NOMO-1 treated with dmso at 0.1 percent for 144 hours (cell line): ENCODE measurements around the gene ELMO3.

Experiments
- DNase-seq: peaks from one replicate; lab custom pipeline; 2025; ENCODE audit not compliant: unreplicated experiment; lab: John Stamatoyannopoulos, UW

The ELMO3 gene

DNA sequence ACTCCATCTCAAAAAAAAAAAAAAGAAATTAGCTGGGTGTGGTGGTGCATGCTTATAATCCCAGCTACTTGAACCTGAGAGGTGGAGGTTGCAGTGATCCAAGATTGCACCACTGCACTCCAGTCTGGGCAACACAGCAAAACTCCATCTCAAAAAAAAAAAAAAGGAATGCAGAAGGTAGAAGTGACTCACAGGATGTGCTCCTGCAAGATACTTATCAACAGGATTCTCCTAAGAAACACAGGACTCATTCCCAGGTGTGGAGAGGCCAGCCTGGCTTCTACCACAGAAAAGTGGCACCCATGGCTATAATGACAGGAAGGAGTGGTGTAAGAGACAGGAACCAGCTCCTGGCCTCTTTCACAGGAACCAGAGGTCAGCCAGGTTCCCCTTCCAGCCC, 13.8 kb downstream of the ELMO3 start:
- DNase-seq = no peak

DNA sequence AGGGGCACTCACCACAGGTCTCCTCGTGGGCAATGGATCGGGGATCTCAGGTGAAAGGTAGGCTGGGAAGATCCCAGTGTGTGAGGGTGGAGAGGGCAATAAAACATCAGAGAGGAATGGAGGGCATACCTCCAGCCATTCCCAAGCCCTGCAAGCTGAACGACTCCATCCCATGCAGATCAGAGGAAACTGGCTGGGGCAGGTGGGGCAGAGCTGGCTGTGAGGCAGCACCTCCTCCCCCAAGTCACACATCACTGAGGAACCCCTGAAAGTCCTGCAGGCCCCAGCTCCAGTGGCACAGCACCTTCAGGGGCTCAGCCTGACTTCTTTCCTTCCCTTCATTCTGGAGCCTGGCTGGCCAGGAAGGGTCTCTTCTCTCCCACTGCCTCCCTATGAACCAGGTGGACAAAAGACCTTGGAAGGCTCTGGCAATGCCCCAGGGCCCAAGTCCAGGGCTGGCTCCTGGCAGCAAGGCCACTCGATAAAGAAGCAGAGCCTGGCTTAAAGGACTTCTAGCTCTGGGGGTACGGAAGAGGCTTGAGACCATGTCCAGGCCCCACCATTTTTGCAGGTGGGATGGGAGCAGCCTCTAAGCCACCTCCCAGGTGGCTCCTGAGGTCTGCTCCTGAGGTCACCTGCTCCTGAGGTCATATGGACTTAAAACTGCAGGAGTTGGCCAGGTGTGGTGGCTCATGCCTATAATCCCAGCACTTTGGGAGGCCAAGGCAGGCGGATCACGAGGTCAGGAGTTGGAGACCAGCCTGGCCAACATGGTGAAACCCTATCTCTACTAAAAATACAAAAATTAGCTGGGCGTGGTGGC, 14.5 kb downstream of the ELMO3 start:
- DNase-seq = no peak

DNA sequence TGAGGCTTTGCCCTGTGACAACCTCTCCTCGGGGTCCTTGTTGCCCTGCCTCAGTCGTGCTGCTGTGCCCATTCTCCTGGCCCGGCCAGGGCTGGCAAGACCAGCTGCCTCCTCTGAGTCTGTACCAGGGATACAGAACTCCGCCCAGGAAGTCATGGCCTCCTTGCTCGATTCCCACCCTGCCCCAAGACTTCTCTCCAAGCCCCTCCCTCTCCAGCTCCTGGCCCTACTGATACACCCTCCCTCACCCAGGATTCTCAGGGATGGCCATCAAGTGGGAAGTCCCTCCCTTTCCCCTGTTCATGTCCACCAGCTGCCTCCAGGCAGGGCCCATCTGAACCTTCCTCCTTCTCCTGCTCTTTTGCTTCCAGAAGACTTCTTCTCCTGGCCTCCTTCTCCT, 16.8 kb downstream of the ELMO3 start:
- no peak for DNase-seq

DNA sequence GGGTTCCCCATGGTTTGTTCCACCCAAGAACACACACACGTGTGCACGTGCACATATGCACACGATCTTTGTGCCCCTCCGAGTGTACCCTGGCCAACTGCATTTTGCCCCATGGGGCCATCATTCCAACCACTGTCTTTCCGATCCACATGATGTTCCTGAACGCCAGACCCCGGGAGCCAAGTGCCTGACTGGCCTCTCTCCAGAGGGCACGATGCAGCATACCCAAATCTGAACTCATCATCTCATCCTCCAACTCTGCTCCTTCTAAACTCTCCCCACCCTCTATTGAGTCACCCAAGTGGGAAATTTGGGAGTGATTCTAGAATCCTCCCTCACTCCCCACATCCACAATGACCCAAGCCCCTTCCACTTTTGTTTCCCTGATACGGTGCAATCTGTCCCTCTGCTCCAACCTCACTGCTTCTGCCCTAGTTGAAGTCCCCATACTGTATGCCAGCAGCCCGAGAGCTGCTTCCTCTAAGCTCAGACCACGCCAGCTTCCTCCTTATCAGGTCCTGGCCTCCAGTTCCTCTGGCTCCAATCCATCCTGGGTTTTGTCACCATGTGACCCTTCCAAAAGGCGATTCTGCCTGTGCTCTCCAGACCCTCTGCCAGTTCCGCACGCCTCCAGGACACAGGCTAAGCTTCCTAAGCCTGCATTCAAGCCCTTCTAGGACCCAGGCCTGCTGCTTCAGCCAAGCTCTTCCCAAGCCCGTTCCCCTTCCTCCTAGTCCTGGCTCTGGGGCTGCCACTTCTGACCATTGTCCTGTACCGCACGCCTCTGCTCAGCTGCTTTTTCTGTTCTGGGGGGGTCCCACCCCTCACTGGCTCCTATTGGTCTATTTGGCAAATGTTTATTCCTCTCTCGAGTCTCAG, 17.9 kb downstream of the ELMO3 start:
- DNase-seq = no peak

DNA sequence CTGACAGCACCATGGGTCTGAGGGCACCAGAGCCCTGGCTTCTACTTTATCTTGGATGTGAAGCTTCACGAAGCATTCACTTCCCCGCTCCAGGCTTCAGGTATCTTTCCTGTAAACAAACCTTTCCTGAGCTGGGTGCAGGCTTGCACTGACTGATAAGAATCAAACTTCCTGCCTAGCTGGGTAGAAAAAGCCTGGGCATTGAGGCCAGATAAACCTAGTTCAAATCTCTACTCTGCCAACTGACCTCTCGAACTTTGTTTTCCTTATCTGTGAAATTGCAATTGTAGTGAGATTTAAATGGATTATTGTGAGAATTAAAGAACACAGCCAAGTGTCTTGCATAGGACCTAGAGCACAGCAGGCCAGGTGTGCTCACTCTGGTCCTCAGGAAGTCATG, 25.1 kb downstream of the ELMO3 start:
- no peak for DNase-seq

DNA sequence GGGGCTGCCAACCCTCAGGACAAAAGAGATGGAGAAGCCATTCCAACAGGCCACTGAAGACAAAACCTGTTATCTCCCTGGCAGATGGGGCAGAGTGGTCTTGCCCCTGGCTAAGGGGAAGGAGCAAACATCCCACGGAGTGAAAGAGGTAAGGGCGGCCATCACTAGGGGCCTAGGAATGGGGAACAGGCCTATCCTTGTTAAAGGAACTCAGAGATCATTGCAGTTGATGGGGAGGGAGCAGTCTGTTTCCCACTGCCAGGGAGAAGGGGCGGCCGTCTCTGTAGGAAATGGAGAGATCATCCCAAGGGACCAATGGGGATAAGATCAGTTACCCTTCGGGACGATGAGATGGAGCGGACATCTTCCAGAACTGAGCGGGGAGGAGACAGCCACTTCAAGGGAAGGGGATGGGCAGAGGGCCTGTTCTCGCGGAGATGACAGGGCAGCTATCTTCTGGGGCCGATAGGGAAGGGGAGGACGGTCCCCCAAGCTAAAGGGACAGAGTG, 27.4 kb downstream of the ELMO3 start:
- DNase-seq = no peak

DNA sequence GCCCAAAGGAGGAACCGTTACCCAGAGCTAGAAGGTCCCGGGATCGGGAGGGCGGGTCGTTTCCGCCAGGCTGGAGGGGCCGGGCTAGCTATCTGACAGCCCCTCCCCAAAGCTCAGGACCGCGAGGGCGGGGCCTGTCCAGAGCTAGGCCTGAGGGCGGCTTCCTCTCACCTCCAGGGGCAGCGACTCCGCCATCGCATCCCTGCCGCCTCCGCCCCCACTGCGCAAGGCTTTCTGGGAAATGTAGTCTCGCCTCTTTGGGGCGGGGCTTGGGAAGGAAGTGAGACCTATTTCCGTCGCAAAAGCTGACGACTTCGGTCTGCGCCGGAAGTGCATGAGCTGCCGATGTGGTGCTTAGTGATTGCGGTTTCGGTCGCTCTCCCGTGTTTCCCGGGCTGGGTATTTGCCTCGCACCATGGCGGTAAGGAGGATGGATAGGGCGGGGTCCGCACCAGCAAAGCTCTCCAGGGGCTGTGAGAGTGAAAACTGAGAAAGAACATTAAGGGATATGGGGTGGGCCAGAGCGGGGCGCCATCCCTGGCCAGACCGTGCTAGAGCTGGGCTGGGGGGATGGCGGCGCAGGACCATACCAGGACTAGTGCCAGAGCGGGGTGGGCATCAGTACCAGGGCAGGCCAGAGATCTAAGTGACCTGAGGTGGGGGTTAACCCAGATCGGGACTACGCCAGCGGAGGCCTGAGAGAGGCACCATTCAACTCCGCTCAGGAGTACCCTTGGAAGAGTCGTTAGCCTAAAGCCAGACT, 28.1 kb downstream of the ELMO3 start, which contains the start of gene TMEM208:
TMEM208 (plus strand) TSS at position 327 of the 763 bp plus-strand sequence; CDS start at position 416, 89 bp downstream.
- peak; percentile 97 for DNase-seq

DNA sequence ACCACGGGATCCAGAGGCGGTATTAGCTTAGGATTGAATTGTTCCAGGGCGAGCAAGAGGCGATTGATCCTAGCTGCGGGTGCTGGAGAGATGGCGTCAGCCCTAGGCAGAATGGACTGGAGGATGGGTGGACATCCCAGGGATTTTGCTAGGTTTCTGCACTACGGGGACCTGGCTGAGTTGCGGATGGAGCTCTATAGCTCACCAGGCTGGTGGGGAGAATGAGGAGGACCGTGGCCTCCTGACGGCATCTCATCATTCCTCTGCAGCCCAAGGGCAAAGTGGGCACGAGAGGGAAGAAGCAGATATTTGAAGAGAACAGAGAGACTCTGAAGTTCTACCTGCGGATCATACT, 28.6 kb downstream of the ELMO3 start:
- no peak for DNase-seq

DNA sequence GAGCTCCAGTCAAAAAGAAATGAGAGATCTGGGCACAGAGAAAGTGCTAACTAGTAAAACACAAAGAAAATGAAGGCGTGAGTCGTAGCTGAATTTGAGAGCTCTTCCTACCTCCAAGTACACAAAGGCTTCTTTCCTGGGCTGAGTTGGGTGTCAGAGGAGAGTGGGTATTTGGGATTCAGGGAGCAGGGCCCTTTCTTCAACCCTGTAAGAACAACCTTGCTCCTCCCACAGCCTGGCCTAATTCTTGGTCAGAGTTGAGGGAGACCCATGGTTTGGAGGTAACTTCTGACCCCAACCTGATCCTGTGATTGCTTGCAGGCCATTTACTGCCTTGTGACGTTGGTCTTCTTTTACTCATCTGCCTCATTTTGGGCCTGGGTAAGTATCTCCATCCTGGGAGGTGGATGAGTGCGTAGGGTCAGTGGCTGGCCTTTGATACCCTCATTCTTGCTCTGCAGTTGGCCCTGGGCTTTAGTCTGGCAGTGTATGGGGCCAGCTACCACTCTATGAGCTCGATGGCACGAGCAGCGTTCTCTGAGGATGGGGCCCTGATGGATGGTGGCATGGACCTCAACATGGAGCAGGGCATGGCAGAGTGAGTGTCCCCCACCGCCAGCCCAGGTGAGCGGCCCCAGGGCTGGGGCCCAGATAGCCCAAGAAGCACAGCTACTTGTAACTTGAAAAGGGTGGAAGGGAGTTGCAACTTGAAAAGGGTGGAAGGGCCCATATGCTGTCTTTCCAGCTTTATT, 29.3 kb downstream of the ELMO3 start:
- no peak for DNase-seq

DNA sequence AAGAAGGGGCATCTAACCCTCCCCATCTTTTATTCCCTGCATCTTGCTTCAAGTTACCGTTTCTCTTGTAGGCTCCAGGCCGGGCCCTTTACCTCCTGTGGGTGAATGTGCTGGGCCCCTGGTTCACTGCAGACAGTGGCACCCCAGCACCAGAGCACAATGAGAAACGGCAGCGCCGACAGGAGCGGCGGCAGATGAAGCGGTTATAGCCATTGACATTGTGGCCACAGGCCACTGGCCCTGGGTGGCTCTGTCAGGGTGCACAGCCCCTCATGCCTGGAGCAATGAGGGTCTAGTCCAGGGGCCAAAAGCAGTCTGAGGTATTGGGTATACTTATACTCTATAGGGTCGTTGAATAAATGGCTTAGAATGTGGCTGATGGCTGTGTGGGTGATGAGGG, 30.0 kb downstream of the ELMO3 start:
- no peak for DNase-seq

DNA sequence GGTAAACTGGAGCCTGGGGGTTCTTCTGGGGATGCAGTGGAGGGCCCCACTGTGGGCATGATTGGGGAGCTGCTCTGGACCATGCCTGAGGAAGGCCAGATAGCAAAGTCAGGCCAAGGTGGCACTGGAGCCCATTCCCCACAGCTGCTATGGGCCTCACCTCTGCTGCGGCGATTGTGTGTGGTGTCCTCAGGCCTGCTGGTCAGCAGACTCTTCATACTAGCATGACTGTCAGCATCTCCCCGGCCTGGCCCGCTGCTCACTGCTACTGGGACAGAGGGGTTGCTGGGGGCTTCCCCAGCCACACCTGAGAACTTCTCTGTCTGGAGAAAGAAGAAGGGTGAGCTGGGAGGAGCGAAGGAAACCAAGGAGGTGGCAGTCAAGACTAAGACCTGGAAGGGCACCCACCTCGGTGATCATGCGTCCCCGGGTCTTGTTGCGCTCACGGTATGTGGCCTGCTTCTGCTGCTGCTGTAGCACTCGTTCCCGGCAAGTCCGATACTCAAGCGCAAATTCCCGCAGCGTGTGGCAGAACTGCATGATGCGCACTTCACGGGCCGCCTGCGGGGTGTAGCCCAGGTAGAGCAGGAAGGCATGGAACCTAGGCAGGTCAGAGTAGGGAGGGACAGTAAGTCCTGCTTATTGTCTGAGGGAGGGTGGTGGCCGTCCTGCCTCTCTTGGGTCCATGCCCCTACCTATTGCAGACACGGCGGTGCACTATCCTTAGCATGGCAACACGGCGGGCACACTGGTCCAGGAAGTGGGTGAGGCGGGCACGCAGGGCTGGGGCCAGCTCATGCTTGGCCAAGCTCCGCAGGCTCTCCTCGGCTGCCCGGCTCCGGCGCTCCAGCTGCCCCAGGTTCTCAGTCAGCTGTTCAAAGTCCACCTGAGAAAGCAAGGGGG, 31.2 kb downstream of the ELMO3 start:
- DNase-seq = no peak

DNA sequence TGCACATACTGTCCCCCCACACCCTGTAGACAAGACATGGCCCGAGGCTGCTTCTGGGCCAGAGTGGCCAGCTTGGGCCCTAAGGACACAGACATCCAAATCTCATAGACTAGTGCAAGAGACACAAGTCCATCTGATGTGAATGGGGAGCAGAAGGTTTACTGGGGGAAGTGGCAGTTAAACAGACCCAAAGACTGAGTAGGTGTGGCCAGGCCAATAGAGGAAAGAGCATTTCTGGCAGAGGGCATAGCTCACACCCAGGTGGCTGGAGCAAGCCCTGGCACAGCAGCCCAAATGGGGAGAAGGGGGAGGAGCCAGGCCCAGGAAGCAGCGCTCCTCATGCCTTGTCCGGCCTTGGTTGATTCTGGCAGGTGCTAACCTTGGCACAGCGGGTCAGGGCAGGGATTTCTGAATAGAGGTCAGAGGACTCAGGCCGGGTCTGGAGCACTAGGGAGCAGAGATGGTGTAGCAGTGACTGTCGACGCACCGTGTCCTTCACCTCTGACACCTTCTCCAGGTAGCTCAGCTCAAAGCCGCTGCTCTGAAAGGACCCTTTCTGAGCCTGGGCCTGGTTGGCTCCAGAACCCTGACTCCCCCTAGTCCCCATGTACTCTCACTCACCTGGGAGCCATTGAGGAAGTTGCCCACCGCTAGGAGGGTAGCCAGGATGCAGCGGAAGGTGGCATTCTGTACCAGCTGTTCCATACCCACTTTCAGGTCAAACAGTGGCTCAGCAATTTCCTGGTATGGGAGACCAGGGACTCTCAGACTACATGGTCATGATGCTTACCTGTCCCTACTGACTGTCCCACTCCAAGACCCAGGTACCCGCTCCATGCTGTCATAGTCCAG, 32.1 kb downstream of the ELMO3 start:
- DNase-seq = no peak

DNA sequence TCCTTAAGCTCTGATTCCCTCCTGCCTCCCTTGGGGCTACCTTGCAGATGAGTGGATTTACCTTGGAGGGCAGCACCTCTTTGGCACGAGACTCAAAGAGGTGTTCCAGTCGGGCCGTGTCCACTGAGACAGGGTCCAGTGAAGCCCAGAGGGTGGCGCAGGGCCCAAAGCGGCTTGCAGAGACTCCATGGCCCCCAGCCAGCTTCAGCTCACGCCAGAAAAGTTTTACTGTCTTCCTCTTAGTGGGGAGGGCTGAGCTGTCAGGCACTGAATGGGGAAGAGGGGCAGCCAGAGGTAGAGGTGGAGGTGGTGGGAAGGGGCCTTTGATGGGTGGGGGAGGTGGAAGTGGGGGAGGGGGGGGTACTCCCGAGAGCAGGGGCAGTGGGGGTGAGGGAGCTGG, 34.7 kb downstream of the ELMO3 start:
- DNase-seq = no peak

DNA sequence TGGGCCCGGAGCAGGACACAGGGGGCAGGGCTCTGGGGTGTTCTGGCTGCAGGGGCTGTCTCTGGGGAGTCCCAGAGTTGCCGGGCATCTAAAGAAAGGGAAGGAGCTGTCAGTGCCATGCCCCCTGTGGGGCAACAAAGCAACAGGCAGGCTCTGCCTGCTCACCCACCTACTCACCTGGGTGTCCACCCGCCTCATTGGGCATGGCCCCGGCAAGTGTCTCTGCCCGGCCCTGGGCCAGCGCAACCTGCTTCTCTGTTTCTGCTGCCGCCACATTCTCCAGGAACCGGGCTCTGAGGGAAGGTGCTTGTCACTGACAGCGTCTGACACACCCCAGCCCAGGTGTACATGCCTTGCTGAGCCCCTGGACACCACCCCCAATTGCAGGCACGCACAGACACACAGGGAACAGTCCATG, 35.3 kb downstream of the ELMO3 start:
- DNase-seq = no peak

DNA sequence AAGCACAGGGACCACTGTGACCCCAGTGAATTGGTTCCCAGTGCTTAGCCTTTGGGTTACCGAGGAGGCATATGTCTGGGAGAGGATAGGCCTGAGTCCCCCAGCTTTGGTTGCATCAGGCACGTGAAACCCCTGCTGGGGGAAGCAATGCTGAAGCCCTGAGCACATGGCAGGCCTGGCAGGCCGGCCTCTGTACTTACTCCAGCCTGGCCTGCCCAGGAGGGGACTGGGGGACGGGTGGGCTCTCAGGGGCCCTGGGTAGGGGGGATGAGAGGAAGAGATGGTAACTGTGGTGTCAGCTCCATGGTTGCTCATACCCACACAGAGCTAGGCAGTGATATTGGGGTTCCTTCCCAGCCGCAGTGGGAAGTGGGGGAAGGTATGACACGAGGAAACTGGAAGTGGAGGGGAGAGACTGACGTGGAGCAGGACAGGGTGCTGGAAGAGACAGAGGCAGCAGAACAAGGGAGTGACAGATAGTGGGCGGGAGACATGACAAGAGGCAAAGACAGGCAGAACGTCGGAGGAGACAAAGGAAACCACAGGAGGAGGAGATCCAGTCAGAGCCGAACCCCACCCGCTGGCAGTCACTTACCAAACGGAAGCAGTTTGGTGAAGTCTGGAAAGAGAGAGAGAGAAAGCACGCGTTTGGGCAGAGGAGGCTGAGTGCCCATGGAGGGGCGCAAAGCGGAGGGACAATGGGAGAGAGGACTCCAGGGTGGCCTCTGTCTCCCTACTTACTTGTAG, 37.1 kb downstream of the ELMO3 start:
- no peak for DNase-seq

DNA sequence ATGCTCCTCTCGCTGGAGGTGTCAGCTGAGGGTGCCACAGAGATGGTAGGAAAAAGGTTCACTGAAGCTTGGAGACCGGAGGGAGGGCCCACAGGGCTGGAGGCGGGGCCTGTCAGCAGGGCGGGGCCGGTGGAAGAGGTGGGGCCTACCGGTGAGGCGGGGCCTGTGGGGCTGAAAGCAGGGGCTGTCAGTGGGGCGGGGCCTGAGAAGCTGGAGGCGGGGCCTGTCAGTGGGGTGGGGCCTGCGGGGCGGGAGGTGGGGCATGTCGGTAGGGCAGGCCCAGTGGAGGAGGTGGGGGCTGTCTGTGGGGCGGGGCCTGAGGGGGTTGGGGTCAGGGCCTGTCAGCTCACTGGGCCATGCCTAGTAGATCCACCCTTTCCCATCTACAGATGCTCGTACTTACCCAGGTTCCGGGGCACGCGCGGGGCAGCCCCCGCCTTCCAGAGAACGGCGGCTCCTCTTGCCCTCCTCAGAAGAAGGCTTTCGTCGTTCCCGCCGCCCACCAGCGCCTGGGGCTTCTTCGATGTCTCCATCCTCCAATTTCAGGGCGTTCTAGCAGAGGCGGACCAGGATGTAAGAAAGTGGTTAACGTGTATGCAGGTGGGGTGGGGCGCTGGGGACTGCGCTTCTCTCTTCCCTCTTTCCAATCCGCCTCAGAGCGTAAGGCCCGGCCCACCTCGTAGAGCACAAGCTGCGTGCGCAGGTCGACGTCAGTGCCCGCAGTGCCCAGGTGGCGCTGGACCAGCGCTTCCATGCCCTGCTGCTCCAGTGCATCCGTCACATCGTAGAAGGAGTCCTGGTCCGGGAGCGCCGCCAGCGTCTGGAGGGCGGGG, 37.8 kb downstream of the ELMO3 start:
- no peak for DNase-seq
